ENCODE data around the gene SOX8.

SOX8 gene

GRCh38 chr16:1001096-1001495 lies 19.5 kb downstream of the SOX8 start:
- Histone ChIP-seq H3K27me3 (ENCODE audit: control insufficient read depth in 2 of 2, insufficient read depth in 2 of 2, low read length in 2 of 2) (peaks cover 7 to 13% of the 10 kb centered on the region in 2 donors), H3K27ac (ENCODE audit: low read depth in 2 of 2, low read length in 2 of 2) (no peak overlapping the region), H3K9me3 (ENCODE audit: control insufficient read depth in 2 of 2, low read length in 2 of 2) (no peaks in the 10 kb centered on the region), H3K9ac (ENCODE audit: low read depth in 1 of 2, low read length in 2 of 2) (no peak overlapping the region), H3K4me3 (ENCODE audit: low read length in 2 of 2) (no peak overlapping the region), H3K4me1 (ENCODE audit: control insufficient read depth in 2 of 2, insufficient read depth in 2 of 2, low read length in 2 of 2) (peaks cover 0 to 6% of the 10 kb centered on the region in 2 donors), H3K36me3 (ENCODE audit: control insufficient read depth in 2 of 2, insufficient read depth in 2 of 2, low read length in 2 of 2) (no peaks in the 10 kb centered on the region)

GRCh38 chr16:1002399-1003166 lies 21.0 kb downstream of the SOX8 start:
- H3K9me3 ChIP-seq (ENCODE audit: control insufficient read depth in 2 of 2, low read length in 2 of 2), result no peaks in the 10 kb centered on the region
- peaks cover 7 to 9% of the 10 kb centered on the region in 2 donors for H3K27me3 ChIP-seq (ENCODE audit: control insufficient read depth in 2 of 2, insufficient read depth in 2 of 2, low read length in 2 of 2)
- H3K36me3 ChIP-seq (ENCODE audit: control insufficient read depth in 2 of 2, insufficient read depth in 2 of 2, low read length in 2 of 2), result no peaks in the 10 kb centered on the region
- H3K4me3 ChIP-seq (ENCODE audit: low read length in 2 of 2), result no peak overlapping the region
- H3K9ac ChIP-seq (ENCODE audit: low read depth in 1 of 2, low read length in 2 of 2), result no peak overlapping the region
- peaks cover 0 to 6% of the 10 kb centered on the region in 2 donors for H3K4me1 ChIP-seq (ENCODE audit: control insufficient read depth in 2 of 2, insufficient read depth in 2 of 2, low read length in 2 of 2)
- no peak overlapping the region for H3K27ac ChIP-seq (ENCODE audit: low read depth in 2 of 2, low read length in 2 of 2)

- Histone ChIP-seq H3K27me3 (ENCODE audit: control insufficient read depth in 2 of 2, insufficient read depth in 2 of 2, low read length in 2 of 2) (peaks cover 2 to 7% of the 10 kb centered on the region in 2 donors), H3K27ac (ENCODE audit: low read depth in 2 of 2, low read length in 2 of 2) (no peak overlapping the region), H3K9ac (ENCODE audit: low read depth in 1 of 2, low read length in 2 of 2) (no peak overlapping the region), H3K36me3 (ENCODE audit: control insufficient read depth in 2 of 2, insufficient read depth in 2 of 2, low read length in 2 of 2) (no peaks in the 10 kb centered on the region), H3K4me1 (ENCODE audit: control insufficient read depth in 2 of 2, insufficient read depth in 2 of 2, low read length in 2 of 2) (peaks cover 0 to 6% of the 10 kb centered on the region in 2 donors), H3K9me3 (ENCODE audit: control insufficient read depth in 2 of 2, low read length in 2 of 2) (no peaks in the 10 kb centered on the region), H3K4me3 (ENCODE audit: low read length in 2 of 2) (no peak overlapping the region)
These were observed 22.1 kb downstream of the SOX8 start for GRCh38 chr16:1003391-1004347.

- no peaks in the 10 kb centered on the region for H3K36me3 ChIP-seq (ENCODE audit: control insufficient read depth in 2 of 2, insufficient read depth in 2 of 2, low read length in 2 of 2)
- no peaks in the 10 kb centered on the region for H3K9me3 ChIP-seq (ENCODE audit: control insufficient read depth in 2 of 2, low read length in 2 of 2)
- H3K27me3 ChIP-seq (ENCODE audit: control insufficient read depth in 2 of 2, insufficient read depth in 2 of 2, low read length in 2 of 2), result peaks cover 0 to 4% of the 10 kb centered on the region in 2 donors
- H3K4me3 ChIP-seq (ENCODE audit: low read length in 2 of 2), result no peak overlapping the region
- peaks cover 0 to 6% of the 10 kb centered on the region in 2 donors for H3K4me1 ChIP-seq (ENCODE audit: control insufficient read depth in 2 of 2, insufficient read depth in 2 of 2, low read length in 2 of 2)
- no peak overlapping the region for H3K9ac ChIP-seq (ENCODE audit: low read depth in 1 of 2, low read length in 2 of 2)
- no peak overlapping the region for H3K27ac ChIP-seq (ENCODE audit: low read depth in 2 of 2, low read length in 2 of 2)
These were observed 23.7 kb downstream of the SOX8 start for GRCh38 chr16:1005286-1005685.

- H3K4me3 ChIP-seq (ENCODE audit: low read length in 2 of 2), result no peak overlapping the region
- no peaks in the 10 kb centered on the region for H3K9me3 ChIP-seq (ENCODE audit: control insufficient read depth in 2 of 2, low read length in 2 of 2)
- no peak overlapping the region for H3K9ac ChIP-seq (ENCODE audit: low read depth in 1 of 2, low read length in 2 of 2)
- H3K27me3 ChIP-seq (ENCODE audit: control insufficient read depth in 2 of 2, insufficient read depth in 2 of 2, low read length in 2 of 2), result peaks cover 0 to 4% of the 10 kb centered on the region in 2 donors
- H3K27ac ChIP-seq (ENCODE audit: low read depth in 2 of 2, low read length in 2 of 2), result no peak overlapping the region
- H3K4me1 ChIP-seq (ENCODE audit: control insufficient read depth in 2 of 2, insufficient read depth in 2 of 2, low read length in 2 of 2), result peaks cover 0 to 6% of the 10 kb centered on the region in 2 donors
- H3K36me3 ChIP-seq (ENCODE audit: control insufficient read depth in 2 of 2, insufficient read depth in 2 of 2, low read length in 2 of 2), result no peaks in the 10 kb centered on the region
These were observed 25.2 kb downstream of the SOX8 start for GRCh38 chr16:1006781-1007180.

GRCh38 chr16:1007284-1007850 lies 25.8 kb downstream of the SOX8 start:
- Histone ChIP-seq H3K4me1 (ENCODE audit: control insufficient read depth in 2 of 2, insufficient read depth in 2 of 2, low read length in 2 of 2) (peaks cover 0 to 6% of the 10 kb centered on the region in 2 donors), H3K27me3 (ENCODE audit: control insufficient read depth in 2 of 2, insufficient read depth in 2 of 2, low read length in 2 of 2) (peaks cover 0 to 4% of the 10 kb centered on the region in 2 donors), H3K27ac (ENCODE audit: low read depth in 2 of 2, low read length in 2 of 2) (no peak overlapping the region), H3K36me3 (ENCODE audit: control insufficient read depth in 2 of 2, insufficient read depth in 2 of 2, low read length in 2 of 2) (no peaks in the 10 kb centered on the region), H3K9ac (ENCODE audit: low read depth in 1 of 2, low read length in 2 of 2) (no peak overlapping the region), H3K4me3 (ENCODE audit: low read length in 2 of 2) (no peak overlapping the region), H3K9me3 (ENCODE audit: control insufficient read depth in 2 of 2, low read length in 2 of 2) (no peaks in the 10 kb centered on the region)

- H3K27me3 ChIP-seq (ENCODE audit: control insufficient read depth in 2 of 2, insufficient read depth in 2 of 2, low read length in 2 of 2), result peaks cover 0 to 4% of the 10 kb centered on the region in 2 donors
- no peak overlapping the region for H3K9ac ChIP-seq (ENCODE audit: low read depth in 1 of 2, low read length in 2 of 2)
- H3K9me3 ChIP-seq (ENCODE audit: control insufficient read depth in 2 of 2, low read length in 2 of 2), result no peaks in the 10 kb centered on the region
These were observed 26.5 kb downstream of the SOX8 start for GRCh38 chr16:1008085-1008484.

GRCh38 chr16:1009358-1010150 lies 28.0 kb downstream of the SOX8 start:
- no peak overlapping the region for H3K9ac ChIP-seq (ENCODE audit: low read depth in 1 of 2, low read length in 2 of 2)
- H3K9me3 ChIP-seq (ENCODE audit: control insufficient read depth in 2 of 2, low read length in 2 of 2), result no peaks in the 10 kb centered on the region
- no peaks in the 10 kb centered on the region for H3K4me1 ChIP-seq (ENCODE audit: control insufficient read depth in 2 of 2, insufficient read depth in 2 of 2, low read length in 2 of 2)
- H3K27me3 ChIP-seq (ENCODE audit: control insufficient read depth in 2 of 2, insufficient read depth in 2 of 2, low read length in 2 of 2), result peaks cover 0 to 4% of the 10 kb centered on the region in 2 donors
- no peaks in the 10 kb centered on the region for H3K36me3 ChIP-seq (ENCODE audit: control insufficient read depth in 2 of 2, insufficient read depth in 2 of 2, low read length in 2 of 2)
- no peak overlapping the region for H3K4me3 ChIP-seq (ENCODE audit: low read length in 2 of 2)
- H3K27ac ChIP-seq (ENCODE audit: low read depth in 2 of 2, low read length in 2 of 2), result no peak overlapping the region

More at GRCh38 chr16:1008085-1008484, 26.5 kb downstream of the SOX8 start:
- Histone ChIP-seq H3K4me1 (ENCODE audit: control insufficient read depth in 2 of 2, insufficient read depth in 2 of 2, low read length in 2 of 2) (peaks cover 0 to 4% of the 10 kb centered on the region in 2 donors), H3K36me3 (ENCODE audit: control insufficient read depth in 2 of 2, insufficient read depth in 2 of 2, low read length in 2 of 2) (no peaks in the 10 kb centered on the region), H3K27ac (ENCODE audit: low read depth in 2 of 2, low read length in 2 of 2) (no peak overlapping the region), H3K4me3 (ENCODE audit: low read length in 2 of 2) (no peak overlapping the region)

GRCh38 chr16:1010251-1010650 lies 28.7 kb downstream of the SOX8 start:
- no peaks in the 10 kb centered on the region for H3K9me3 ChIP-seq (ENCODE audit: control insufficient read depth in 2 of 2, low read length in 2 of 2)
- H3K4me1 ChIP-seq (ENCODE audit: control insufficient read depth in 2 of 2, insufficient read depth in 2 of 2, low read length in 2 of 2), result no peaks in the 10 kb centered on the region
- H3K9ac ChIP-seq (ENCODE audit: low read depth in 1 of 2, low read length in 2 of 2), result no peak overlapping the region
- no peak overlapping the region for H3K27ac ChIP-seq (ENCODE audit: low read depth in 2 of 2, low read length in 2 of 2)
- no peaks in the 10 kb centered on the region for H3K36me3 ChIP-seq (ENCODE audit: control insufficient read depth in 2 of 2, insufficient read depth in 2 of 2, low read length in 2 of 2)
- H3K4me3 ChIP-seq (ENCODE audit: low read length in 2 of 2), result no peak overlapping the region
- peaks cover 0 to 4% of the 10 kb centered on the region in 2 donors for H3K27me3 ChIP-seq (ENCODE audit: control insufficient read depth in 2 of 2, insufficient read depth in 2 of 2, low read length in 2 of 2)

Measured in mucosa of rectum (tissue), 2 donors.